G401 (cell line): Measurements from ENCODE around the gene MRPS7. TPM values are rescaled to one million over a fixed set of nuclear protein-coding genes. Genes with fewer than 3 reads are reported as not detected.
"Not testable (repeated sequence)": the region's sequence is repeated elsewhere in the genome, so short reads cannot be mapped to it uniquely, and the experiment has no call there.

Experiments used
- DNase-seq: peaks from one replicate; pipeline ENCODE4 v3.0.0-alpha.2; 2015; ENCODE audit warnings: low spot score
- in situ Hi-C: cut with HindIII; loops from 2 replicates; pipeline ENCODE4 v1.10.0; 2016; ENCODE audit warnings: low sequenced_read_pairs, mixed read lengths
- total RNA-seq: library from RNA; depleted of rRNA; stranded (reverse); fragments of >200 nt; shearing (Covaris generic); gene quantifications from 2 replicates; pipeline ENCODE4 v1.2.3, GENCODE V29; 2014

MRPS7 gene
- total RNA-seq, 1 experiment from 2014 or later = 107 TPM

DNA sequence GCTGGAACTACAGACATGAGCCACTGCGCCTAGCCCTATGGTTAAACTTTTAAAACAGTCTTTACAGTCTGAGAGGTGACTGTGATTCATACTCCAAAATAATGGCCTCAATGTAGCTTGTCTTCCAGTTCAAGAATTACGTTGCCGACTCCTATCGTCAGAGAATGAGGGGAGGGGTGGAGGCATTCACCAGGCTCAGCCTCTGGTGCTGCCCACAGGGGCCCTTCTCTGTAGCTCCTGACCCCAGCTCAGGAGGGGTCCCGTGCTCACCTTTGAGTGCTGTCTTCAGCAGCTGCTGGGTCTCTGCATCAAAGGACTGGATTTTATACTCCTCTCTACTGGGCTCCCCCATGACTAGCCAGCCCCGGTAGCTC lies 8.2 kb downstream of the MRPS7 start:
- in situ Hi-C loops = no loop called here
- no peak for DNase-seq

DNA sequence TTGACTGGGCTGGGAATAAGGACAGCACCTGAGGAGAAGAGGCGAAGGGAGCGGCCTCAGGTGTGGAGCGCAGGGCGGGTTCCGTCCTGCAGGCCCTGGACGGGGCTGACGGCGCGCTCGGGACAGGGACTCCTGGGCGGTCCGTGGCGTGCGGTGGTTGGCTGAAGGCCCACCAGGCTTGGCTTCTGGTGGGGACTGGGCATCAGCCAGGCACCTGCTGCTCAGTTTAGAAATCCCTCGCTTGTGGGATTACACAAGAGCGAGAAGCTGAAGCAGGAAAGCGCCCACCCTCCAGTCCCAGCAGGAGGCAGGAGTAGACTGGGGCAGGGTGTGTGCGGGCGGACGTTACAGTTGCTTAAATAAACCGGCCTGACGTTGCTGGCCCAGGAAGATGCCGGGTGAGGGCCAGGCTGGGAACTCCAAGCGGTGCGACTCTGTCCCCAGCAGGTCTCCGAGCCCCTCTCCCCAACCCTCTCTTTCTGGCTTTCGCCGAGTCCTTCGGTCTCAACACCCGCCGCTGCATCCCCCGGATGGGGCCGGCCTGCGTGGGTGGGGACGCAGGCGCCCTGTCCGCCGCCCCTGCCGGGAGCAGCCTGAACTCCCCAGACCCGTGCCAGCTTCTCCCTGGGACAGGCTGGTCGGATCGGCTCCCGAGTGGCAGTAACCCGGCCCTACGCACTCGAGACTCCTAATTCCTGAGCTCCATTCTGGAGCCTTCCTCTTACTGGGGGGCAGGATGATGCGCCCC lies 8.7 kb downstream of the MRPS7 start:
- peak; percentile 63 for DNase-seq

GRCh38 chr17:75270966-75271232 lies 9.2 kb downstream of the MRPS7 start, which contains the start of gene MIF4GD:
TSS of gene MIF4GD (minus strand) at chr17:75271231. CDS start at chr17:75270195, 1,036 bp downstream.
- in situ Hi-C loops = no loop called here
- peak; percentile 67 for DNase-seq

More for the DNA sequence above, 8.7 kb downstream of the MRPS7 start:
- in situ Hi-C loops = no loop called here

GRCh38 chr17:75271233-75271954 lies 9.7 kb downstream of the MRPS7 start:
- in situ Hi-C loops = no loop called here
- DNase-seq = peak; percentile 47

DNA sequence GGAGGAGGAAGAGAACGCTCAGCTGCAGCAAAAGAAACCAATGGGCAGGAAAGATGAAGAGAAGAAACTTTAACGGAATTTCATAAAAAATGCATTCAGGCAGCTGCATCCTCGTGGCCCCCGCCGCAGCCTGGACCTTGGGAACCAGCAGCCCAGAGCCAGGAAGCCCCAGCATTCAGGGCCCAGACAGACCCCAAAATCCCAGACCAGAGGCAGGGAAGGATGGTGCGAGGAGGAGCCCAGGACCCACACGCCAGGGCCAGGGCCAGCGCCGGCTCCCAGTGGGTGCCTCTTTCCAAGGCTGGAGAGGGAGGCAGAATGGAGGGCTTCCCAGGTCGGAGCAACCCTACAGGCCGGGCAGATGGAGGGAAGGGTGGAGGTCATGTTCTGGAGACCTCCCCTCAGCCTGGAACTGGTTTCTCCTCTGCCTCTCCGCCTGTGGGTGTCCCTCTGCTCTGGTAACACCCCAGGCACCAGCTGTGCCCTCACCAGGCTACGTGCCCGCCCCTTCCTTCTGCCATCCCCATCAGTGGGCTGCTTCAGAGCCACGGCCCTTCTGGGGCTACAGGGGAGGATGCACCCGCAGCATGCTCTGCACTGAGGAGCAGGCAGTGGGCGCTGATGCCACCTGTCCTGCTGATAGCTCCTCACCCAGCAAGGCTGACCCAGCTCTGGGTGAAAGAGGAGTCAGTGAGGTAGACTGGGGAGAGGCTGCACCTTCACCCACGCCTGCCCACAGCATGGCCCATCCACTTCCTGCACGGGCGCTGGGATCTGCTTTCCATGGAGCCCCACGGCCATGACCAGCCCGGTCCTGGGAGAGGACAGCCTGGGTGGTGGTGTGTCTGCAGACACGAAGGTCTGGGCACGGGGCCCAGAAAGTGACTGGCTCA lies 10.5 kb downstream of the MRPS7 start:
- in situ Hi-C loops = no loop called here
- DNase-seq = peak; percentile 82

DNA sequence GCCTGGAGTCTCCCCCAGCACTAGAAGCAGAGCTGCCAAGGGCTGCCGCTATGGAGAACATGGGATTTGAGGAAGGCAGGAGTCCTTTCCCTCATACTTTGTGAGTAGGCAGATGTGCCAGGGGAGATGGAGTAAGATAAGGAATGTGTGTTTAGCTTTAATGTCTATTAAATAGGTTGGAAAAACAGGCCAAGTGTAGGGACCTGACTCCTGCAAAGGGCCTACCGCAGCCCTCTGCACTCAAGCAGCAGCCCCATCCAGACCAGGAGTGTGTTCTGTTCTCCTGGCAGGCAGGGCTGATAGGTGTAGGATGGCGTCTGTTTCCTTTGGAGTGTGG lies 11.1 kb downstream of the MRPS7 start:
- in situ Hi-C loops = no loop called here
- DNase-seq = no peak

DNA sequence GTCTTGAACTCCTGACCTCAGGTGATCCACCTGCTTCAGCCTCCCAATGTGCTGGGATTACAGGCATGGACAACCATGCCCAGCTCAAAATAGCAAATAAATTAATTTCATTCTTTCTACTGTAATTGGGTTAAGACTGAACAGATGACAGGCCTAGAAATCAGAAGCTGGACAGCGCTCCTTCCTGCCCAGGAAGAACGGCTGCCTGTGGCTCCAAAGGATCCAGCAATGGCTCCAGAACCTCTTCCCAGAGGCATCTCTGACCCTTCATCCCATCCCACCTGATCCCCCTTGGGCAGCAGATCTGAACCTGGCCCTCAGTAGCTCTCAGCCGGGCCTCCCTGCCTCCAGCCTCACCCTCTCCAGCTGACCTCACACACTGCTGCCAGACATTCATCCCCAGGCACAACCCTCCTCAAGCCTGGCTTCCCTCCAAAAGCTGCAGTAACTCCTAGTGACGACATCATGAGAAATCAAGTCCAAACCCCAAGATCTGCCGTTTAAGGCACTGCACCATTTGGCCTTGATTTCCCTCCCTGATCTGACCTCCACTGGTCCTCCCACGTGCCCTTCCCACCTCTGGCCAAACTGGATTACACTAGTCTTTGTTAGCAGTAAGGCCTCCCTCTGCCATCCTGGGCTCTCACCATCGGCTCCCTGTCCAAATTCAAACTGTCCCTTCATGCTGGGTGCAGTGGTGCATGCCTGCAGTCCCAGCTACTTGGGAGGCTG lies 12.5 kb downstream of the MRPS7 start:
- in situ Hi-C loops = no loop called here
- no peak for DNase-seq

- in situ Hi-C loops = no loop called here
- no peak for DNase-seq
Measured at GRCh38 chr17:75277664-75278071, 16.0 kb downstream of the MRPS7 start.

DNA sequence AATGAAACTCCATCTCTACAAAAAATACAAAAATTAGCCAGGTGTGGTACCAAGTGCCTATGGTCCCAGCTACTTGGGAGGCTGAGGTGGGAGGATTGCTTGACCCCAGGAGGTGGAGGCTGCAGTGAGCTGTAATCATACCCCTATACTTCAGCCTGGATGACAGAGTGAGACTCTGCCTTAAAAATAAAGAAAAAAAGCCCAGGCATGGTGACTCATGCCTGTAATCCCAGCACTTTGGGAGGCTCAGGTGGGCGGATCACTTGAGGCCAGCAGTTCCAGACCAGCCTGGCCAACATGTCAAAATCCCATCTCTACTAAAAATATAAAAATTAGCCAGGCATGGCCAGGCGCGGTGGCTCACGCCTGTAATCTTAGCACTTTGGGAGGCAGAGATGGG lies 18.5 kb downstream of the MRPS7 start:
- DNase-seq, in situ Hi-C loops: not testable (repeated sequence)

DNA sequence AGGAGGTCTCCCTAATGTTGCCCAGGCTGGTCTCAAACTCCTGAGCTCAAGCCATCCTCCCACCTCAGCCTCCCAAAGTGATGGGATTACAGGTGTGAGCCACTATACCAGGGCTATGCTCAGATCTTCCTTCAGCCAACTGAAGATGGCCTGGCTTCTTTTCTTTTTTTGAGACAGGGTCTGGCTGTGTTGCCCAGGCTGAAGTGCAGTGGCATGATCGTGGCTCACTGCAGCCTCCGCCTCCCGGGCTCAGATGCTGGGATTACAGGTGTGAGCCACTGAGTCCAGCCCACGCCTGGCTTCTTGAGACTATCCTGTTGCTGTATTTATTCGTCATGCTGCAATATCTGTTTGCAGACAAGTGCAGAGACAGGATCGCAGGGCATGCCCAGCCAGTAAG lies 23.4 kb downstream of the MRPS7 start:
- no peak for DNase-seq
- in situ Hi-C loops = no loop called here

- no peak for DNase-seq
- in situ Hi-C loops = no loop called here
Measured at GRCh38 chr17:75287221-75287620, 25.5 kb downstream of the MRPS7 start.

GRCh38 chr17:75288359-75288758 lies 26.7 kb downstream of the MRPS7 start:
- in situ Hi-C loops = no loop called here

DNA sequence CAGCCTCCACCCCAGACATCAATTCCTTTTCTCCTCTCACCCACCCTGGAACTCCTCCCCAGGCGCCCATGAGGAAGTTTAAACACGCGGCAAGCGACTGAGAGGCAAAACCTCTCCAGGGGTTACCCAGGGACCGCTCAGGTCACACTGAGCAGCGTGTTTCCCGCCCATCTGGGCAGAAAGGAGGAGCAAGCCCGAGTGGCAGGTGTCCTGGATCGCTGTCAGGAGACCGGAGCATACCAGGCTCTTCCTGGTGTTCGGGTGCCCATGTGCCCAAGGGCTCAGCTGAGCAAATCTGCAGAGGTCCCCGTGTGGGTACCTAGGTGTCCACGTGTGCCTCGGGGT lies 27.1 kb downstream of the MRPS7 start:
- in situ Hi-C loops = no loop called here
- no peak for DNase-seq

More at GRCh38 chr17:75288359-75288758, 26.7 kb downstream of the MRPS7 start:
- DNase-seq = no peak

GRCh38 chr17:75289115-75289831 lies 27.6 kb downstream of the MRPS7 start, which contains the start of gene SLC25A19:
TSS of gene SLC25A19 (minus strand) at chr17:75289433. CDS start at chr17:75286764, 2,669 bp downstream.
- in situ Hi-C loops = no loop called here
- DNase-seq = peak; percentile 99

DNA sequence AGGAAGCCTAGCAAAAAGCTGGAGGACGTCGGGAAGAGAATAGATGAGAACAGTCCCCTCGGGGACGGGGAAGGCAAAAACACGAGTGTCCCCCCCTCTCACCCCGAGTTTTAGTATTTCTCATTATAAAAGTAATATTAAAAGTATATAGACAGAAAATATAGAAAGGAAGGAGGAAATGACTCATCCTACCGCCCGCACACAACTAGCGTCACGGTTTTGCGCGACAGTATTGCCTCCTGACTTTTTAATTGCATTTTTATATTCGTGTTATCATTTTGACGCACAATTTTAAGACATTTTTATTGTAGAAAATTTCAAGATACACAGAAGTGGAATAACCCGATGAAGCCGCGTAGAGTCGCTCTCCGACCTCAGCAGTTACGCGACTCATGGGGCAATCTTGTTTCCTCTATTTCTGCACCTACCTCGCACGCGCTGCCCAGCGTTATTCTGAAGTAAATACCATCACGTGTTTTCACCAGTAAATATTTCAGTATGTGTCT lies 28.2 kb downstream of the MRPS7 start:
- peak; percentile 36 for DNase-seq

GRCh38 chr17:75292810-75293448 lies 31.2 kb downstream of the MRPS7 start:
- DNase-seq, in situ Hi-C loops: not testable (repeated sequence)

More for the DNA sequence above, 28.2 kb downstream of the MRPS7 start:
- in situ Hi-C loops = no loop called here

DNA sequence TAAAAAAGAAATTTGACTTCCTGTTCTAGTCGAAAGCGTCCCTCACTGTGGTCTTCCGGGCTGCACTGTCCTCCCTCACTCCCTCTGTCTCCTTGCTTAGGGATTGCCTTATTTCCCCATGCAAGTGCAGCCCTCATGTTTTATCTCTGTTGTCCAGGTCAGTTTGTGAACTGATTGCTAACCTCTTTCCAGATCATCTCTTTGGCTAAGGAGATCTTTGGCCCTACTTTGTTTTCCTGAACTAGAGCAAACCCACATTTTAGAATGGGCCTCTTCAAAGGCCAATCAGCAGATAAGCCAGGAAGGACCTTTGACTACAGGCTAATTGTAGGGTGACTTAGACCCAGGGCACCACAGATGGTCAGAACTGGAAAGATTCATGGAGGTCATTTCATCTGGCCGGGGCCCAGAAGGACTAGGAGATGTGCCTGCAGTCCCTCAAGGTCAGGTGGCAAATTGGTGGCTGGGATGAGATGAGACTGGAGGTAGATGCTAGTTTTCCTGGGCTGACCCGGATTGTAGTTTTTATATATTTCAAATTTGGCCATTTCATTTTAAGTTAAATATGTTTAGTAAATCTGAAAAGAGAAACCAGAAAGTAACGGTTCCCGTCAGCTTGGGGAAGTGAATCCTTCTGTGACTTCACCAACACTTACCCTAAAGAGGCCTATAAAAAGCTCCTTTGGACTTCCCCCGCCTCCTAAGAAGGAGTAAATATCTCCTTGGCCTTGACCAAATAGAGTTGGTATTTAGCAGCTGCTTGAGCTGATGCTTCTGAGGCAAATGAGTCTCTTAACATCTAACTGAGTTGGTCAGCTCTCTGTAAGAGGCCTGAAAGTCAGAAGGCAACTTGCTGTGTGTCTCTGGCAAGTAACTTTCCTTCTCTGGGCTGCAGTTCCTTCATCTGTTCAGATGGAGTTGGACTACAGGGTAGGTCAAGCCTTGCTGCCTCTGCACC lies 33.8 kb downstream of the MRPS7 start:
- in situ Hi-C loops = no loop called here

More for the DNA sequence above, 33.8 kb downstream of the MRPS7 start:
- DNase-seq = no peak
